GM12874 (cell line): Measurements from ENCODE around the gene CHRDL1.

Experiments used
- TF ChIP-seq, protein P1 (sequence below): IDR thresholded peaks from 2 replicates; pipeline ENCODE4 v1.5.1; 2011; ENCODE audit warnings: low read depth, mild to moderate bottlenecking, control low read depth, low read length, moderate library complexity; ENCODE audit not compliant: insufficient read depth

The CHRDL1 gene

DNA sequence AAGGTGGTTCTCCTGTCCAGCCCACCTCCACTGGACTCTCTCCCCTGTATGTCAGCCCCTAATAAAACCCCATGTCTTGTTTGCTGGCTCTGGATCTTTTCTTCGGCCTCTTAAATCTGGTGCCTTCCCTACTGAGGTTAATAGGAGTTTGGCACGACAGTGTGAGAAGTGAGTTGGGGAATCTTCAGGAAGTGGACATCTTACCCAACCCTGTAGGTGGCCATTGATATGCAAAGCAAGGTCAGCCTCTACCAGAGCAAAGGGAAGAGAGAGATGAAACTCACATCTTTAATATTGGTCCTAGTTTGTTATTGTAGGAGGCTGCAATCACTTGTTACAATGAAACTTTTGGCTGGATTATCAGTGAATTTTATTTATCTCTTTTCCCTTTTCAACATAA lies 111.7 kb downstream of the CHRDL1 start:
- TF ChIP-seq, protein P1, sequence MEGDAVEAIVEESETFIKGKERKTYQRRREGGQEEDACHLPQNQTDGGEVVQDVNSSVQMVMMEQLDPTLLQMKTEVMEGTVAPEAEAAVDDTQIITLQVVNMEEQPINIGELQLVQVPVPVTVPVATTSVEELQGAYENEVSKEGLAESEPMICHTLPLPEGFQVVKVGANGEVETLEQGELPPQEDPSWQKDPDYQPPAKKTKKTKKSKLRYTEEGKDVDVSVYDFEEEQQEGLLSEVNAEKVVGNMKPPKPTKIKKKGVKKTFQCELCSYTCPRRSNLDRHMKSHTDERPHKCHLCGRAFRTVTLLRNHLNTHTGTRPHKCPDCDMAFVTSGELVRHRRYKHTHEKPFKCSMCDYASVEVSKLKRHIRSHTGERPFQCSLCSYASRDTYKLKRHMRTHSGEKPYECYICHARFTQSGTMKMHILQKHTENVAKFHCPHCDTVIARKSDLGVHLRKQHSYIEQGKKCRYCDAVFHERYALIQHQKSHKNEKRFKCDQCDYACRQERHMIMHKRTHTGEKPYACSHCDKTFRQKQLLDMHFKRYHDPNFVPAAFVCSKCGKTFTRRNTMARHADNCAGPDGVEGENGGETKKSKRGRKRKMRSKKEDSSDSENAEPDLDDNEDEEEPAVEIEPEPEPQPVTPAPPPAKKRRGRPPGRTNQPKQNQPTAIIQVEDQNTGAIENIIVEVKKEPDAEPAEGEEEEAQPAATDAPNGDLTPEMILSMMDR, result no peak

DNA sequence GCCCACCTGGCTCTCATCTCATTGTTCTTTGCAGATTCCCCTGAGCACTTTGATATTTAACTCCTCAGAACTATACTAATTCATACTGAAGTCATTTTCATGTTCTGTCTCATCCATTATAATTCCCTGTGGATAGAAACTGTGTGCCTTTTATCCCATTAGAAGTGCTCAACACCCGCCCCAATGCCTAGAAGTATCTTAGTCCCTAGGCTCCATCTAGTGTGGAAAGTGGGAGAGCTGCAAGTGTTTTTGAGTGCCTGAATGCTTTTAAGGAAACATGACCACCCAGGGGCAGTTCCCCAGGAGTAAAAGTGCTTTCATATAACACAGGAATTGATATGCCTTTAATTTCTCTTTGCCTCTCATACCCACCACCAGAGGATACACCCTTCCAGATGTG lies 117.0 kb downstream of the CHRDL1 start:
- TF ChIP-seq, protein P1, result no peak

GRCh38 chrX:110675886-110676285 lies 119.7 kb downstream of the CHRDL1 start:
- TF ChIP-seq, protein P1, result no peak

DNA sequence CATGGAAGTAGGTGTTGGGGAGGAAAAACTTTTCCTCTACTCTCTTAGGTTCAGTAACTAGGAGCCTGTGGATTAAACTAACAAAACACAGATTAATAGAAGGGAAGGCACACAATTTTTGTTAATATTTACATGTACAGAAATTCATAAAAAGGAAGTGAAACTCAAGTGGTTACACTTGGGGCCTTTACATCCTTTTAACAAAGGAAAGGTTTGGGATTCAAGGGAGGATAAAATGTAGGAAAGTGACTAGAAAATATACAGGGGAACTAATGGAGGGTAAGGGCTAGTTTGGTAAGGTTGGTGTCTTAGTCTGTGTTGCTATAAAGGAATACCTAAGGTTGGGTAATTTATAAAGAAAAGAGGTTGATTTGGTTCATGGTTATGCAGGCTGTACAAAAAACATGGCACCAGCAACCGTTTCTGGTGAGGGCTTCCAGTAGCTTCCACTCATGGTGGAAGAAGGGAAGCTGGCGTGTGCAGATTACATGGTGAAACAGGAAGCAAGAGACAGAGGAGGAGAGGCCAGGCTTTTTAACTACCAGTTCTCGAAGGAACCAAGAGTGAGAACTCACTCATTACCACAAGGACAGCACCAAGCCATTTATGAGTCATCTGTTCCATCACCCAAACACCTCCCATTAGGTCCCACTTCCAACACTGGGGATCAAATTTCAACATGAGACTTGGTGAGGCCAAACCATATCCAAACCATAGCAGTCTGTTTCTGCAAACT lies 124.4 kb downstream of the CHRDL1 start:
- TF ChIP-seq, protein P1, result no peak

DNA sequence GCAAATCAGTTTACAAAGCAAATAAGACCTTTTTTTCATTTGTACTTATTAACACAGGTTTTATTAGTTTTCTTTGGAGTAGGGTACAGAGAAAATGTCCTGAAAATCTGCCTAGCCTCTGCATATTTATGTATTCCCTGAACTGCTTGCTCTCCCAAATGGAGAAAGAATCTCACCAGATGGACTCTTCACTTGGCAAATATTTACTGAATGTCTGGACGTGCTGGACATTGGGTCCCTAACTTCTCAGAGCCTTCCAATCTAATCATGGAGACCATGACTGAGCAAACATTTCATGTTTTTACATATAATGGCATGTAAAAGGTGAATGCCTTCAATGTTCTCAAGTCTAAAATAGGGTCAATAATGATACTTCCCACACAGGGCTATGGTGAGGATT lies 126.0 kb downstream of the CHRDL1 start:
- TF ChIP-seq, protein P1, result no peak

- TF ChIP-seq, protein P1, result no peak
Measured at GRCh38 chrX:110667706-110668105, 127.9 kb downstream of the CHRDL1 start.

DNA sequence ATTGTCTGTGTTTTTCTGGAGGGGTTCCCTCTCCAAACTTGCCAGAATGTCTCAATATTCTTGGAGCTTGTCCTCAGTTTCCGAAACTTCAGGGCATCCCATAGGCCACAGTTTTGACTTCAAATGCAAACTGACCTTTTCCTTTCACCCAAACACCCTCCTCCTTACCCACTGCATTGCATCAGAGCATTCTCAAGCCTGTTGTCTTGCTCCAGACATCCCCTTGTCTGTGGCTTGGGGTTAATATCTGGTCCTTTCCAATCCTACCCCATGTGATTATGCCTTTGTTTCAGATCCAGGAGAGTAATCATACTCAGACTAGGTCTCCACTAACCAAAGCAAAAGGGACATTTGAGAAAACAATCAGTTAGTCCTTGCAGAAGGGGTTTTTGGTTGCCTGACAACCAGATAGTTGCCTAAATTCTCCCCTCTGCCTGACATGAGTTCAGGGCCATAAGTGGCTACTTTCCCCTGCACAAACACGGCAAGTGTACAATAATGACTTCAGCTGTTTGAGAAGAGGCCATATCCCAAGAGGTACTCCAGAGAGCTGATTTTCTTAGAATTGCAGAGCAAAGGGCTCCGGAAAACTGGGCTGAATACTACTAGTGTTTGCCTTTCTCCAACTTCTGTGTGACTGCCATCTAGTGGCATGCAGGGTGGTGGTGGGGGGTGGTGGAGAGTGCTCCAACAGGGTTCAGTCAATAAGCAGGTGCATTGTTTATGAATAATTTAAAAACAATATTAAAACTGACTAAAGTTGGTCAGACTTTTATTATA lies 130.2 kb downstream of the CHRDL1 start:
- TF ChIP-seq, protein P1, result peak; percentile 58
